Measurements from ENCODE around the gene SHROOM1. TPM values are rescaled to one million over a fixed set of nuclear protein-coding genes. Genes with fewer than 3 reads are reported as not detected.

SHROOM1 gene
- total and polyA plus RNA-seq, 9 of the 15 experiments (the other 6 are each of a cell fraction or from before 2014, with no cell fraction given) = 0.44 to 26.5 (median 11.9) TPM

DNA sequence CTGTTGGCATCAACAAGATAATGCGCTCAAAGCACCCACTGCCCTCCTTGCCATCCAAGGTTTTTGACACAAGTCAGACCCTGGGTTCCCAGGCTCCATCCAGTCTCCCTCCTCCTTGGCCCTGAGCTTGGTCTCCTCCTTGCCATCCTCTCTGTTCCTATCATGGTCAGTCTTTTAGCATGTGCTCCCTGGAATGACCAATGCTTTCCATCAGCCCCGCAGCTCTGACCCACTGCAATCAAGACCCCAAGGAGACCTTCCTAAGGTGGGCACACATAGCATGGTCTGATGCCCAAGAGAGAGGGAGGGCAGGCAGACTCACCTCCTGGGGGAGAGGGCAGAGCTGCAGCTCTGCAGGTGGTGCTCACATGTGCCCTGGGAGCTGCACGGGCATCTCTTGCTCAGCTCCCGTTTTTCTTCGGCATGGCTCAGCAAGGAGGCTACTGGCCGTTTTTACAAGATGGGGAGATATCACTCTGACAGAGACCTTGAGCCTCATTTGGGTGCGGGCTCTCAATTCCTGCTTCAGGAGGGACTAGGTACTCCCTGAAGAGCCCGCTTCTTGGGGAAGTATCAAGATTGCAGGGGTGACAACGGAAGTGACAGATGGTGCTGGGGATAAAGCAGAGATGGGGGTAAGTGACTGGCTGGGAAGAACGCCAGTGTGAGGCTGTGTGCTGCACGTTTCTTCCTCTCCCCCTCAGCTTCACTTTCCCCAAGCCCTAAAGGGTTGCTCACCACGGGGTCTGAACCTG, 56.7 kb downstream of the SHROOM1 start (continued):
- TF ChIP-seq, protein P1, sequence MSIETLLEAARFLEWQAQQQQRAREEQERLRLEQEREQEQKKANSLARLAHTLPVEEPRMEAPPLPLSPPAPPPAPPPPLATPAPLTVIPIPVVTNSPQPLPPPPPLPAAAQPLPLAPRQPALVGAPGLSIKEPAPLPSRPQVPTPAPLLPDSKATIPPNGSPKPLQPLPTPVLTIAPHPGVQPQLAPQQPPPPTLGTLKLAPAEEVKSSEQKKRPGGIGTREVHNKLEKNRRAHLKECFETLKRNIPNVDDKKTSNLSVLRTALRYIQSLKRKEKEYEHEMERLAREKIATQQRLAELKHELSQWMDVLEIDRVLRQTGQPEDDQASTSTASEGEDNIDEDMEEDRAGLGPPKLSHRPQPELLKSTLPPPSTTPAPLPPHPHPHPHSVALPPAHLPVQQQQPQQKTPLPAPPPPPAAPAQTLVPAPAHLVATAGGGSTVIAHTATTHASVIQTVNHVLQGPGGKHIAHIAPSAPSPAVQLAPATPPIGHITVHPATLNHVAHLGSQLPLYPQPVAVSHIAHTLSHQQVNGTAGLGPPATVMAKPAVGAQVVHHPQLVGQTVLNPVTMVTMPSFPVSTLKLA (conservative IDR thresholded peaks at IDR 0.05) = no peak
- TF ChIP-seq SRF (CRISPR knock-in tag; IDR thresholded peaks at IDR 0.05) (no peak), U2AF1 (optimal IDR thresholded peaks at IDR 0.05; ENCODE audit: low read depth, low read length) (no peak), CEBPB (tag; IDR thresholded peaks at IDR 0.05) (no peak), TEAD4 (IDR thresholded peaks at IDR 0.05; ENCODE audit: low read length) (peak; percentile 61), TEAD4 (CRISPR knock-in tag; IDR thresholded peaks at IDR 0.05; ENCODE audit: borderline replicate concordance) (no peak), TCF3 (CRISPR knock-in tag; IDR thresholded peaks at IDR 0.05) (peak; percentile 68), MIER1 (IDR thresholded peaks at IDR 0.05; ENCODE audit: low read depth) (no peak), ARID3B (CRISPR knock-in tag; IDR thresholded peaks at IDR 0.05; ENCODE audit: borderline replicate concordance) (no peak), ZNF165 (CRISPR knock-in tag; IDR thresholded peaks at IDR 0.05; ENCODE audit: borderline replicate concordance) (no peak), SMAD3 (CRISPR knock-in tag; conservative IDR thresholded peaks at IDR 0.05) (no peak)
- TF ChIP-seq, protein P2, sequence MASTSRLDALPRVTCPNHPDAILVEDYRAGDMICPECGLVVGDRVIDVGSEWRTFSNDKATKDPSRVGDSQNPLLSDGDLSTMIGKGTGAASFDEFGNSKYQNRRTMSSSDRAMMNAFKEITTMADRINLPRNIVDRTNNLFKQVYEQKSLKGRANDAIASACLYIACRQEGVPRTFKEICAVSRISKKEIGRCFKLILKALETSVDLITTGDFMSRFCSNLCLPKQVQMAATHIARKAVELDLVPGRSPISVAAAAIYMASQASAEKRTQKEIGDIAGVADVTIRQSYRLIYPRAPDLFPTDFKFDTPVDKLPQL (IDR thresholded peaks at IDR 0.05; ENCODE audit: extremely low read depth, insufficient read length) = no peak
- TF ChIP-seq, protein P3, sequence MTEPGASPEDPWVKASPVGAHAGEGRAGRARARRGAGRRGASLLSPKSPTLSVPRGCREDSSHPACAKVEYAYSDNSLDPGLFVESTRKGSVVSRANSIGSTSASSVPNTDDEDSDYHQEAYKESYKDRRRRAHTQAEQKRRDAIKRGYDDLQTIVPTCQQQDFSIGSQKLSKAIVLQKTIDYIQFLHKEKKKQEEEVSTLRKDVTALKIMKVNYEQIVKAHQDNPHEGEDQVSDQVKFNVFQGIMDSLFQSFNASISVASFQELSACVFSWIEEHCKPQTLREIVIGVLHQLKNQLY (CRISPR knock-in tag; conservative IDR thresholded peaks at IDR 0.05) = no peak

All from K562 (cell line).